DMS53 treated with DMSO at 0.1 percent for 48 hours (cell line): ENCODE results near the gene ZNF827.
"Not testable (repeated sequence)": the region's sequence is repeated elsewhere in the genome, so short reads cannot be mapped to it uniquely, and the experiment has no call there.

ENCODE experiments used
- DNase-seq: peaks from one replicate; lab custom pipeline; 2025; ENCODE audit not compliant: unreplicated experiment; lab: John Stamatoyannopoulos, UW

Gene ZNF827

DNA sequence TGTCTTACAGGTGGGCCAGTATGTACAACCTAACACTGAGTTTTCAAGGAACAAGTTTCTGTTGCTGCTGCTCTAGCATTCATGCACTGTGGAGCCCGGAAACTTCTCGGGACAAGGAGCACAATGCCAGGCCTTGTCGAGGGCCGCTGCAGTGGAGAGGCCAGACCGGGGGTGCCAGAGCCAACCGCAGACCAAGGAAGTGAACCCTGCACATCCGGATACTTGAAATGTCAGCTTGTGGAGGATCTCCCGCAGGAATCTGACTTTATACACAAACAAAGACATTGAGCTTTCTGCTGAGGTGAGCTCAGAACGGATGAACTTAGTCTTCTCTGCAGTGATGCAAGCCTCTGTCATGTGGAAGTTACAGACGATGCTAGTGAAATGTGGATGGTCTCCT lies 99.5 kb downstream of the ZNF827 start:
- DNase-seq = no peak

- not testable (repeated sequence) for DNase-seq
Measured at GRCh38 chr4:145832384-145832783, 106.2 kb downstream of the ZNF827 start.

GRCh38 chr4:145830699-145831098 lies 107.9 kb downstream of the ZNF827 start:
- DNase-seq = no peak

- no peak for DNase-seq
Measured at GRCh38 chr4:145829629-145830395, 108.8 kb downstream of the ZNF827 start.

- DNase-seq = no peak
Measured at GRCh38 chr4:145828802-145829485, 109.7 kb downstream of the ZNF827 start.

DNA sequence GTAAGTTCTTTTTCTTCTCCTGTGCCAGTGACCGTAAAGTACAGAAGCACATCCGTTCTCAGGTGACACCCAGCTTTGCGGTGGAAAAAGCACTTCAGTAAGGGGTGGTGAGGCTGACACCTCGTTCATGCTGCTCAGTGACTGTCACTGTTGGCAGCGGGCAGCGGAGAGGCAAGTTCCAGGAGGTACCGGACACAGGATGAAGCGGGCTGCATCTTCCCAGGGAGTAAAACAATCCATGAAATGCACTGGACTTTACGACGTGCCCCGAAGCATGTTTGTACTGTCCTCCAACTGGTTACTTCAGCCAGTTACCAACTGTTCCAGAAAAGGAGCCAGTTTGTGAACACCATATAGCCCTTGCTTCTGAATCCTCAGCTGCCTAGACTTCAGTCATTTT lies 110.7 kb downstream of the ZNF827 start:
- DNase-seq = no peak

- no peak for DNase-seq
Measured at GRCh38 chr4:145825255-145825654, 113.4 kb downstream of the ZNF827 start.

DNA sequence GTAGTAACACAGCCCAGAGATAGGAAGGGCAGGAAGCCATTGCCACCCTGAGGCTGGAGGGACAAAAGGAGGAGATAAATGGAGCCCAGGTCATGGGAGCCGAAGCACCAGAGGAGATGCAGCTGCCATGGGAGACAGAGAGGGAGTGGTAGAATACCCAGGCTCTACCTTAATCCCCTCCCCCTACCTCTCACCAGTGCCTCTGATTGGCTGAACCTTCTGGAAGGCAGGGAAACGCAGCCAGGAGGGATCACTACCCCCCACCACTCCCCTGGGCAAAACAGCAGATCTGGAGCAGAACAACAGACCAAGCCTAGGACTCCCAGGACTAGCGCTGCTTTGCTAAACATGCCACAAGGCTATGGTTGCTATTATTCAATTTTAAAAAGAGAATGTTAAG lies 114.2 kb downstream of the ZNF827 start:
- no peak for DNase-seq

- no peak for DNase-seq
Measured at GRCh38 chr4:145823743-145824142, 114.9 kb downstream of the ZNF827 start.

GRCh38 chr4:145822581-145822980 lies 116.0 kb downstream of the ZNF827 start:
- no peak for DNase-seq

DNA sequence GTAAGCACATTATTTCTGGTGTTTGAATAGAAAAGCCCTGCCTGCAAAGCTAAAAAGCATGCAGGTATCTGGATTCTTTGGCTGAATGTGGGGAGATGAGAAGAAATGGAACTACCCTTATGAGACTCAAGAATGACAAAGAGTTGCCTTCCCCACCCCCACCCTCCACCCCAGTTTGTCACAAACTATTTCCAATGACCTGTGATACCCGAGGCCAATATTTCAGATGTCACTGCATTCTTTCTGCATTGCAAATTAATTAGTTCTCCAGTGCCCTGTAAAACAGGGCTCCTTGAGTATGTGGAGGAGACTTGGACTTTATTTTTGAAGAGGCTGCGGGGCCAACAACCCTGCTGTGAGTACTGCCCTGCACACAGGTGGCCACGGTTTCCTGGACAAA lies 116.4 kb downstream of the ZNF827 start:
- DNase-seq = no peak

DNA sequence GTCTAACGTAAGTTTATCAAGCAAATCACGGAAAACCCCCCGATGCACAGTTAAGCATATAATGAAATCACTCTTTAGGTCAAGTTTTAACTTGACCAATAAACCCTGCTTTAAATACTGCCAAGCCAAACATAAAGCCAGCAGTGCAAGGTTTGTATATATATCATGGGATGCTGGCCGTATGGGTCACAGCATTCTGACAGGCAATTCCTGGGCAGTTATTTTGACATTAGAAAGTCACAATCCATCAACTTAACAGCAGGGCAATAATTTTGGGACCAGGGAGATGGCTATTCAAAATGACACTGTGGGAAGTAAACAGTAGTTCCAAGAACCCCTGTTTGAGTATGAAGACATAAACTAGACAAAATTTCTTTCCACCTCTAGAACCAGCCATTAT lies 116.9 kb downstream of the ZNF827 start:
- no peak for DNase-seq

DNA sequence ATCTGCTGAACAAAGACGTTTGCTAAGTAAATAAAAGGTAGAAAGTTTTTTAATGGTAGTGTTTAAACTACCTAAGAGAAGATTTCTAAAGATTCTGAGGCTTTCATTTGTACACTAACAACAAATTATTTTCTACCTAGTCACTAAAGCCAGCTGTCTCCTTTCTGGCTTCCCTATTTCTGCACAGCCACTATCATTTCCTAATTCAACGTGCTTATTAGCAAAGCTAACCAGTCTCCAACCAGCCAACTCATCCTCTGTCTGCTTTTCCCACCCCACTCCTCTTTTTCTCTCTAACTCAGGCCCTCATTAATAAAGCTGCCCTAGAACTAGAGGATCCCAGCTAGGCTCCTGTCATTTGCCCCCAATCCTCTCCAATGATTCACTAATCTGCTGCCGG lies 118.2 kb downstream of the ZNF827 start:
- DNase-seq = no peak

DNA sequence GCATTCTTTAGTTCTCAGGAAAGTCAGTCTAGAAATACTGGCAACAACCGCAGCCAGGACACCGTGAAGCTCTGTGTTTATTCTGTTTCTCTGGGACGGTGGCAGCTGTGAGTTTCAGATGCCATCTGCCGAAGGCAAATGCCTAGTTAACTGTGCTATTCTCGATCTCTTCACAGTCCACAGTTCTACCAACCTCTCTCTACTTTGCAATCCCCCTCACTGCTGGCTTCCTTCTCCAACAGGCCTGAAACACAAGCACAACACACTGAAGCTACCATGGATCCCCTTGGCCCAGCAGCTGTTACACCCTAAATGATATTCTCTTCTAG lies 118.8 kb downstream of the ZNF827 start:
- no peak for DNase-seq

DNA sequence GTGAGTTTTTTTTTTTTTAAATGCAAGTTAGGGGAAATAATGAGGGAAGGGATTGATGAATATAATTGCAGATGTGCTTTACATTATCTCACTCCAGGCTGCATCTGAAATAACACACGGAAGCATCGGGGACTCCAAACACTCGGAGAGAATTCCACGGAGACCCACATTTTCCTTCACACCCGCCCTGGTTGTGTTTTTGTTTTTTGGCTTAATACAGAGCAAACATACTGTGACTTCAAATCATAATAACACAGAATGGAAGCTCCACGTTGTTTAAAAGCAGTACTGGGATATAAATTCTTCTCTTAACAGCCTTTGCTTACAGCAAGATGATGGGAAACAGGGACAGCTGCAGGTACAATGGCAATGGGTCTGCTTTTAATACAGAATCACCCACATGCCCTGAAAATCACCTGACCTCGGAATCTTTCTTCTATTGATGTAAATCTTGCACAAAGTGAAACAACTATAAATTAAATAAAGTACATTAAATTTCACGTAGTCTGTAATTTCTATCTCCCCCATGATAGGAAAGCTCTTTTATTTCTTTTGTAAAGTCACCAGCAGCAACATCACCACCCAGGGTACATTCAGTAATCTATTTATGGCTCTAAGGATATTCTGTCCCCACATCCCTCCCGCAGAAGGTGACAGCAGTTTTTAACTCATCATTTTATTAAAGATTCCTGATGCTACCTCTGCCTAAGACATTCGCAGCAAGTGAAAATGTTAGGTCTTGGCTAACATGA lies 119.3 kb downstream of the ZNF827 start:
- DNase-seq = no peak

- no peak for DNase-seq
Measured at GRCh38 chr4:145818011-145818410, 120.6 kb downstream of the ZNF827 start.

DNA sequence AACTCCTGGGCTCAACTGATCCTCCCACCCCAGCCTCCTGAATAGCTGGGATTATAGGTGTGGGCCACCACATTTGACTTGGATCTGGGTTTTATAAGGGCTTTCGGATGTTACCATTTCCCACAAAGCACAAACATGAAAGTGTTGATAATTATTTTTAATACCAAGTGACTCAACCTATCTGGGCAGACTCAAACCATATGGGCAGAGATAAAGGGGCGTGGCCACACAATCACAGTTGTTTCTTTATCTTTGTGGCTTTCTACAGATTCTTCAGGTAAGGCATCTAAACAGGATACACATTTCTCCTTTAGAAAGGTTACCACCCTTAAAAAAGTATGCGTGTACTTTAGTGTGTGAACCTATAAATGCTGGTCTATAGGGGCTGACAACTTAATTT lies 122.5 kb downstream of the ZNF827 start:
- no peak for DNase-seq

- no peak for DNase-seq
Measured at GRCh38 chr4:145815626-145816025, 123.0 kb downstream of the ZNF827 start.

GRCh38 chr4:145815027-145815612 lies 123.5 kb downstream of the ZNF827 start:
- no peak for DNase-seq

GRCh38 chr4:145814246-145814645 lies 124.4 kb downstream of the ZNF827 start:
- no peak for DNase-seq

- DNase-seq = no peak
Measured at GRCh38 chr4:145812919-145813318, 125.7 kb downstream of the ZNF827 start.
